Endothelial cell of umbilical vein (primary cell): ENCODE data around the gene APOBEC4. TPM values are rescaled to one million over a fixed set of nuclear protein-coding genes. Genes with fewer than 3 reads are reported as not detected.

Experiments
- BruUV-seq: library from RNA; stranded (reverse); fragments of 400-500 nt; replicated peaks from 2 replicates; lab custom pipeline; 2021; lab: Mats Ljungman, UMichigan
- CTCF ChIA-PET: fragments of 300-600, 350-600 bp; sonication (Branson Sonifier 250); formaldehyde crosslinking; loops from one replicate; lab custom pipeline; 2021; ENCODE audit warnings: antibody characterized with exemption, inconsistent platforms; lab: Charles Lee
- POLR2A ChIA-PET: fragments of 300-600, 350-600 bp; sonication (Branson Sonifier 250); formaldehyde crosslinking; loops from one replicate; lab custom pipeline; 2021; ENCODE audit warnings: antibody characterized with exemption, inconsistent platforms; lab: Charles Lee
- DNase-seq: peaks from one replicate; pipeline ENCODE4 v3.0.0-alpha.2; 2011; ENCODE audit warnings: low read depth, low spot score
- FAIRE-seq: peaks from 2 replicates; lab custom pipeline; 2011; peaks lifted over from hg19 to GRCh38; lab: Jason Lieb, UNC
- H2AFZ ChIP-seq: 2 replicates; pipeline ENCODE4 v1.6.0; 2012; ENCODE audit warnings: low read depth, low read length, control low read depth, inconsistent platforms
- H3K27ac ChIP-seq: 2 replicates; pipeline ENCODE4 v1.5.1; 2011; ENCODE audit warnings: low read depth, mild to moderate bottlenecking, control low read depth, low read length, moderate library complexity; ENCODE audit not compliant: insufficient read depth
- H3K27me3 ChIP-seq, 2 experiments: 2 replicates each; pipeline versions ENCODE4 v1.6.0 to v1.6.1; 2011; ENCODE audit warnings: low read length in 2 of 2, mixed read lengths in 1 of 2; ENCODE audit not compliant: control insufficient read depth in 2 of 2, insufficient read depth in 2 of 2
- H3K36me3 ChIP-seq, 2 experiments: 2 replicates in 1 of 2; 3 replicates in 1 of 2; pipeline ENCODE4 v1.5.1; 2011; ENCODE audit warnings: low read length in 2 of 2, mild to moderate bottlenecking in 1 of 2, moderate library complexity in 1 of 2; ENCODE audit not compliant: control insufficient read depth in 2 of 2, insufficient read depth in 2 of 2; ENCODE audit errors: extremely low read depth in 1 of 2
- H3K4me1 ChIP-seq: 3 replicates; pipeline ENCODE4 v1.5.1; 2011; ENCODE audit warnings: mild to moderate bottlenecking, low read length; ENCODE audit not compliant: control insufficient read depth, insufficient read depth; ENCODE audit errors: extremely low read depth
- H3K4me2 ChIP-seq: 2 replicates; pipeline ENCODE4 v1.6.1; 2011; ENCODE audit warnings: low read length, control low read depth, mixed read lengths; ENCODE audit not compliant: insufficient read depth
- H3K4me3 ChIP-seq, 3 experiments: fragments of 200-600 bp in 1 of 3; sonication (generic), shearing (Covaris generic) in 1 of 3; replicated peaks in 1 of 3; 2 replicates each; pipeline ENCODE4 v1.5.1; 2011 to 2016; ENCODE audit warnings: control low read depth in 3 of 3, low read length in 3 of 3, mild to moderate bottlenecking in 2 of 3, inconsistent platforms in 1 of 3, low read depth in 1 of 3, moderate library complexity in 1 of 3; ENCODE audit not compliant: insufficient read depth in 1 of 3
- H3K79me2 ChIP-seq: 2 replicates; pipeline ENCODE4 v1.6.0; 2012; ENCODE audit warnings: low read length, inconsistent platforms; ENCODE audit not compliant: control insufficient read depth, insufficient read depth
- H3K9ac ChIP-seq: replicated peaks from 2 replicates; pipeline ENCODE3; 2011; ENCODE audit warnings: low read length, control low read depth; ENCODE audit not compliant: insufficient read depth; ENCODE audit errors: extremely low read depth
- H3K9me1 ChIP-seq: replicated peaks from 3 replicates; pipeline ENCODE4 v1.6.0; 2011; ENCODE audit warnings: mild to moderate bottlenecking, low read length; ENCODE audit not compliant: control insufficient read depth, insufficient read depth; ENCODE audit errors: extremely low read depth
- H3K9me3 ChIP-seq: replicated peaks from 2 replicates; pipeline ENCODE4 v1.5.1; 2012; ENCODE audit warnings: low read length, inconsistent platforms; ENCODE audit not compliant: control insufficient read depth, insufficient read depth
- H4K20me1 ChIP-seq: replicated peaks from 2 replicates; pipeline ENCODE3; 2011; ENCODE audit warnings: mild to moderate bottlenecking, low read length; ENCODE audit not compliant: control insufficient read depth, insufficient read depth; ENCODE audit errors: extremely low read depth
- CTCF ChIP-seq, 2 donors: IDR thresholded peaks; 1 replicate in 1 of 2; 2 replicates in 1 of 2; pipeline ENCODE4 v1.5.1; 2011; ENCODE audit warnings: low read length in 2 of 2, mild to moderate bottlenecking in 2 of 2, moderate library complexity in 2 of 2, control low read depth in 1 of 2, inconsistent platforms in 1 of 2, low read depth in 1 of 2; ENCODE audit not compliant: insufficient read depth in 1 of 2; ENCODE audit errors: extremely low read depth in 1 of 2
- EZH2 ChIP-seq: IDR thresholded peaks from 2 replicates; pipeline ENCODE4 v1.6.1; 2012; ENCODE audit warnings: borderline replicate concordance, low read depth, mild to moderate bottlenecking, moderate library complexity, low read length, inconsistent platforms; ENCODE audit not compliant: severe bottlenecking
- FOS ChIP-seq: IDR thresholded peaks from 2 replicates; pipeline ENCODE4 v1.6.1; 2011; ENCODE audit warnings: mild to moderate bottlenecking, low read length, moderate library complexity, borderline replicate concordance; ENCODE audit not compliant: insufficient read depth
- GATA2 ChIP-seq: IDR thresholded peaks from 2 replicates; pipeline ENCODE4 v1.7.0; 2011; ENCODE audit warnings: low read depth, mild to moderate bottlenecking, moderate library complexity, mixed read lengths, low read length; ENCODE audit not compliant: insufficient read length, insufficient read depth
- MAX ChIP-seq: IDR thresholded peaks from 2 replicates; pipeline ENCODE4 v1.6.1; 2011; ENCODE audit not compliant: insufficient read depth, insufficient read length
- POLR2A ChIP-seq: IDR thresholded peaks from 2 replicates; pipeline ENCODE4 v1.6.1; 2012; ENCODE audit warnings: low read depth, mild to moderate bottlenecking, control low read depth, low read length
- POLR2AphosphoS5 ChIP-seq: IDR thresholded peaks from 2 replicates; pipeline ENCODE4 v1.6.1; 2012; ENCODE audit warnings: low read depth, mild to moderate bottlenecking, control low read depth, low read length, moderate library complexity; ENCODE audit not compliant: insufficient read depth
- dilution Hi-C: fragments of 300-500 bp; cut with MboI; formaldehyde crosslinking; loops from one replicate; pipeline ENCODE4 v1.15.0; 2019; ENCODE audit warnings: low sequenced_read_pairs; ENCODE audit not compliant: extremely low pct_ligation_motif_present
- intact Hi-C: fragments of 100-400 bp; cut with micrococcal nuclease; formaldehyde crosslinking; loops from one replicate; pipeline ENCODE4 v1.10.0; 2022
- polyA plus RNA-seq, 4 experiments: library from polyadenylated mRNA; depleted of rRNA in 3 of 4; stranded (reverse) in 3 of 4; unstranded in 1 of 4; fragments of >200 nt; gene quantifications; 2 replicates each; pipeline versions ENCODE4 v1.2.1 to v1.2.3, GENCODE V29; 2011 to 2012; ENCODE audit warnings: missing spikeins in 1 of 4
- total RNA-seq: library from RNA; stranded (reverse); gene quantifications from 2 replicates; pipeline ENCODE4 v1.2.3, GENCODE V29; 2021

Gene APOBEC4
- total and polyA plus RNA-seq, 2 donors (not counting 3 experiments of a cell fraction or from before 2014, with no cell fraction given), result not detected

GRCh38 chr1:183609759-183610452 lies 43.2 kb downstream of the APOBEC4 start:
- intact Hi-C loops, result loop anchor here (1.0 kb wide), 1 partner anchor 138 kb away; the partner anchor contains the start of gene SMG7
- CTCF ChIA-PET, result interaction anchor here (0.8 to 3.8 kb wide), 20 partner anchors 10 to 1082 kb away, joined by 3 to 40 read pairs (median 5); no protein-coding TSS in a partner anchor
- no peak for TF ChIP-seq CTCF (IDR thresholded peaks at IDR 0.05; ENCODE audit: extremely low read depth in 1 of 2, insufficient read depth in 1 of 2, low read depth in 1 of 2, low read length in 2 of 2)
- TF ChIP-seq POLR2A, result no peak
- no peak for TF ChIP-seq MAX
- no peak for TF ChIP-seq GATA2
- no peak for TF ChIP-seq EZH2
- TF ChIP-seq FOS, result no peak
- TF ChIP-seq POLR2AphosphoS5, result no peak
- H3K27ac ChIP-seq, result no peak overlapping the region
- H3K79me2 ChIP-seq, result no peaks in the 10 kb centered on the region
- H3K36me3 ChIP-seq, result no peaks in the 10 kb centered on the region
- FAIRE-seq (peak; percentile 63), DNase-seq (peak; percentile 45)
- H3K4me3 ChIP-seq, result no peak overlapping the region
- H3K9me3 ChIP-seq, result no peaks in the 10 kb centered on the region
- no peak overlapping the region for H3K9ac ChIP-seq
- no TSS peak for BruUV-seq
- peaks cover 16% of the 10 kb centered on the region for H3K4me1 ChIP-seq
- no peak overlapping the region for H3K4me2 ChIP-seq
- H3K27me3 ChIP-seq, result no peaks in the 10 kb centered on the region
- no peaks in the 10 kb centered on the region for H4K20me1 ChIP-seq
- POLR2A ChIA-PET, result no interaction called here
- H2AFZ ChIP-seq, result peak overlapping the region; percentile 76
- dilution Hi-C loops, result no loop called here
- no peaks in the 10 kb centered on the region for H3K9me1 ChIP-seq
